Astrocyte (in vitro differentiated cells and primary cell): ENCODE results near the gene FSTL1. TPM values are rescaled to one million over a fixed set of nuclear protein-coding genes. Genes with fewer than 3 reads are reported as not detected.

Source experiments
- DNase-seq: peaks from one replicate; pipeline ENCODE4 v3.0.0-alpha.2; 2010; ENCODE audit warnings: low read depth
- FAIRE-seq: peaks from 2 replicates; lab custom pipeline; 2011; peaks lifted over from hg19 to GRCh38; lab: Jason Lieb, UNC
- H2AFZ ChIP-seq: 2 replicates; pipeline ENCODE4 v1.6.0; 2012; ENCODE audit warnings: low read depth, low read length, inconsistent platforms
- H3K27ac ChIP-seq: 2 replicates; pipeline ENCODE4 v1.5.1; 2011; ENCODE audit warnings: low read depth, low read length, inconsistent platforms
- H3K27me3 ChIP-seq: 2 replicates; pipeline ENCODE4 v1.6.0; 2011; ENCODE audit warnings: low read length, inconsistent platforms; ENCODE audit not compliant: insufficient read depth
- H3K36me3 ChIP-seq: 2 replicates; pipeline ENCODE4 v1.5.1; 2011; ENCODE audit warnings: low read length, inconsistent platforms; ENCODE audit not compliant: insufficient read depth
- H3K4me1 ChIP-seq: 2 replicates; pipeline ENCODE4 v1.5.1; 2011; ENCODE audit warnings: low read length, inconsistent platforms; ENCODE audit not compliant: insufficient read depth
- H3K4me2 ChIP-seq: 2 replicates; pipeline ENCODE4 v1.6.0; 2012; ENCODE audit warnings: low read length, inconsistent platforms
- H3K4me3 ChIP-seq: 2 replicates; pipeline ENCODE4 v1.5.1; 2011; ENCODE audit warnings: low read depth, mild to moderate bottlenecking, low read length, inconsistent platforms; ENCODE audit not compliant: insufficient read depth
- H3K79me2 ChIP-seq: 2 replicates; pipeline ENCODE4 v1.6.0; 2012; ENCODE audit warnings: mild to moderate bottlenecking, low read length, inconsistent platforms; ENCODE audit not compliant: insufficient read depth
- H3K9ac ChIP-seq: 2 replicates; pipeline ENCODE4 v1.6.0; 2012; ENCODE audit warnings: mild to moderate bottlenecking, low read length, inconsistent platforms
- H3K9me3 ChIP-seq: 2 replicates; pipeline ENCODE4 v1.5.1; 2012; ENCODE audit warnings: low read depth, mild to moderate bottlenecking, low read length, inconsistent platforms; ENCODE audit not compliant: insufficient read depth
- H4K20me1 ChIP-seq: 2 replicates; pipeline ENCODE4 v1.6.0; 2012; ENCODE audit warnings: low read length, inconsistent platforms; ENCODE audit not compliant: insufficient read depth
- H3K27ac Mint-ChIP-seq: one replicate; pipeline ENCODE4 v1.8.0; 2021; ENCODE audit warnings: mild to moderate bottlenecking, mixed read lengths; ENCODE audit not compliant: unreplicated experiment
- H3K27me3 Mint-ChIP-seq: one replicate; pipeline ENCODE4 v1.8.0; 2021; ENCODE audit warnings: low read depth, mixed read lengths; ENCODE audit not compliant: unreplicated experiment
- H3K36me3 Mint-ChIP-seq: one replicate; pipeline ENCODE4 v1.8.0; 2021; ENCODE audit warnings: low read depth, mixed read lengths; ENCODE audit not compliant: unreplicated experiment
- H3K4me1 Mint-ChIP-seq: one replicate; pipeline ENCODE4 v1.8.0; 2021; ENCODE audit warnings: low read depth, mixed read lengths; ENCODE audit not compliant: unreplicated experiment
- H3K4me3 Mint-ChIP-seq: one replicate; pipeline ENCODE4 v1.8.0; 2021; ENCODE audit warnings: mild to moderate bottlenecking, moderate library complexity, mixed read lengths; ENCODE audit not compliant: unreplicated experiment
- H3K9me3 Mint-ChIP-seq: one replicate; pipeline ENCODE4 v1.8.0; 2021; ENCODE audit warnings: mild to moderate bottlenecking, mixed read lengths; ENCODE audit not compliant: unreplicated experiment
- CTCF ChIP-seq: IDR thresholded peaks from 2 replicates; pipeline ENCODE4 v1.5.1; 2011; ENCODE audit warnings: low read depth, mild to moderate bottlenecking, inconsistent platforms, low read length, moderate library complexity; ENCODE audit not compliant: insufficient read depth
- EZH2 ChIP-seq: IDR thresholded peaks from 2 replicates; pipeline ENCODE4 v1.6.1; 2012; ENCODE audit warnings: mild to moderate bottlenecking, low read length, inconsistent platforms; ENCODE audit not compliant: insufficient read depth
- total RNA-seq: library from RNA; stranded (reverse); gene quantifications from 2 replicates; pipeline ENCODE4 v1.2.1, GENCODE V29; 2021

FSTL1 gene
- total RNA-seq, 1 donor from 2014 or later, result 1,010 TPM

GRCh38 chr3:120402257-120402656 is 48.5 kb downstream of the FSTL1 start:
- no peaks in the 10 kb centered on the region for H3K27me3 Mint-ChIP-seq
- Histone ChIP-seq H3K36me3 (peaks cover 95% of the 10 kb centered on the region), H3K27ac (no peak overlapping the region), H3K4me3 (no peak overlapping the region), H3K9ac (no peak overlapping the region), H3K4me1 (no peaks in the 10 kb centered on the region), H2AFZ (no peak overlapping the region), H3K4me2 (no peak overlapping the region), H3K79me2 (peaks cover 2% of the 10 kb centered on the region), H4K20me1 (peaks cover 55% of the 10 kb centered on the region), H3K27me3 (no peaks in the 10 kb centered on the region), H3K9me3 (no peaks in the 10 kb centered on the region)
- DNase-seq (no peak), FAIRE-seq (no peak)
- H3K4me1 Mint-ChIP-seq, result peaks cover 6% of the 10 kb centered on the region
- H3K9me3 Mint-ChIP-seq, result no peaks in the 10 kb centered on the region
- no peak overlapping the region for H3K4me3 Mint-ChIP-seq
- H3K27ac Mint-ChIP-seq, result no peak overlapping the region
- TF ChIP-seq CTCF (no peak), EZH2 (no peak)
- H3K36me3 Mint-ChIP-seq, result peaks cover 37% of the 10 kb centered on the region

GRCh38 chr3:120399372-120399771 is 51.4 kb downstream of the FSTL1 start:
- H3K9ac ChIP-seq, result no peak overlapping the region
- Mint-ChIP-seq H3K9me3 (no peaks in the 10 kb centered on the region), H3K36me3 (peaks cover 41% of the 10 kb centered on the region), H3K27me3 (no peaks in the 10 kb centered on the region), H3K4me3 (no peak overlapping the region), H3K4me1 (no peaks in the 10 kb centered on the region), H3K27ac (no peak overlapping the region)
- H4K20me1 ChIP-seq, result peaks cover 49% of the 10 kb centered on the region
- no peaks in the 10 kb centered on the region for H3K79me2 ChIP-seq
- H3K27ac ChIP-seq, result no peak overlapping the region
- H3K4me3 ChIP-seq, result no peak overlapping the region
- no peak for FAIRE-seq
- H2AFZ ChIP-seq, result no peak overlapping the region
- H3K4me1 ChIP-seq, result no peaks in the 10 kb centered on the region
- no peak for TF ChIP-seq CTCF
- TF ChIP-seq EZH2, result no peak
- H3K36me3 ChIP-seq, result peaks cover 93% of the 10 kb centered on the region
- no peak overlapping the region for H3K4me2 ChIP-seq
- no peaks in the 10 kb centered on the region for H3K27me3 ChIP-seq
- no peaks in the 10 kb centered on the region for H3K9me3 ChIP-seq
- no peak for DNase-seq

DNA sequence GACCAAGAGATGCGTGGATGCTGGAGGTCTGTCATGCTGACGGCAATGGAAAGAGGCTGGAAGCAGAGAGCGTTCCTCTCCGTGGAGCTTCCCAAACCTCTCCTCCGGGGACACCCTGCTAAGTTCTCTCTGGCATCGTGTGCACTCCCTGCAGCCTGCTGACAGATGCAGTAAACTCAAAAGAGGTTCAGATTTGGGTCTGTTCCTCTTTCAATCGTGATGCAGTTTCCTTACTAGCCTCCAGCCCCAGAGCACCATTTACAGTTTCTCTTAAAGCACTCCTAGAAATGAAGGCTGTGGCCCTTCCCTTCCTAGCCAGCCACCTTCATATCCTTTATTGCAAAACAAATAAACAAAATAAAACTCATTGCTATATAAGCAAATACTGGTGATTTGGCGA is 54.3 kb downstream of the FSTL1 start:
- H3K27me3 Mint-ChIP-seq, result no peaks in the 10 kb centered on the region
- TF ChIP-seq EZH2 (no peak), CTCF (no peak)
- FAIRE-seq (no peak), DNase-seq (no peak)
- peaks cover 38% of the 10 kb centered on the region for H4K20me1 ChIP-seq
- no peaks in the 10 kb centered on the region for H3K9me3 Mint-ChIP-seq
- H3K4me1 ChIP-seq, result no peaks in the 10 kb centered on the region
- no peak overlapping the region for H3K4me3 Mint-ChIP-seq
- H3K36me3 ChIP-seq, result peaks cover 79% of the 10 kb centered on the region
- no peak overlapping the region for H3K9ac ChIP-seq
- peaks cover 34% of the 10 kb centered on the region for H3K36me3 Mint-ChIP-seq
- no peaks in the 10 kb centered on the region for H3K4me1 Mint-ChIP-seq
- H3K4me3 ChIP-seq, result no peak overlapping the region
- no peak overlapping the region for H3K4me2 ChIP-seq
- H3K27me3 ChIP-seq, result no peaks in the 10 kb centered on the region
- no peaks in the 10 kb centered on the region for H3K79me2 ChIP-seq
- H2AFZ ChIP-seq, result no peak overlapping the region
- H3K27ac ChIP-seq, result no peak overlapping the region
- H3K27ac Mint-ChIP-seq, result no peak overlapping the region
- H3K9me3 ChIP-seq, result no peaks in the 10 kb centered on the region
